Dedifferentiated amniotic fluid mesenchymal stem cell (primary cell): ENCODE data around the gene SIN3A.
"Not testable (repeated sequence)": the region's sequence is repeated elsewhere in the genome, so short reads cannot be mapped to it uniquely, and the experiment has no call there.

Experiments
- DNase-seq: peaks from one replicate; pipeline ENCODE4 v3.0.0-alpha.2; 2016; ENCODE audit errors: extremely low spot score

SIN3A gene

GRCh38 chr15:75450307-75451201 lies 936 bp downstream of the SIN3A start:
- DNase-seq, result peak; percentile 96

- no peak for DNase-seq
These were observed 1.7 kb downstream of the SIN3A start for GRCh38 chr15:75449585-75450306.

GRCh38 chr15:75448171-75448570 lies 3.3 kb downstream of the SIN3A start:
- DNase-seq, result not testable (repeated sequence)

GRCh38 chr15:75446151-75446550 lies 5.3 kb downstream of the SIN3A start:
- DNase-seq, result no peak

- not testable (repeated sequence) for DNase-seq
These were observed 6.2 kb downstream of the SIN3A start for GRCh38 chr15:75445324-75445723.

- peak; percentile 69 for DNase-seq
These were observed 7.5 kb downstream of the SIN3A start for GRCh38 chr15:75443972-75444453.

- no peak for DNase-seq
These were observed 13.8 kb downstream of the SIN3A start for GRCh38 chr15:75437721-75438120.

- no peak for DNase-seq
These were observed 14.6 kb downstream of the SIN3A start for GRCh38 chr15:75436881-75437280.

- DNase-seq, result no peak
These were observed 19.8 kb downstream of the SIN3A start for GRCh38 chr15:75431682-75432081.

- no peak for DNase-seq
These were observed 20.2 kb downstream of the SIN3A start for GRCh38 chr15:75431270-75431669.

GRCh38 chr15:75430259-75430658 lies 21.2 kb downstream of the SIN3A start:
- no peak for DNase-seq

GRCh38 chr15:75428152-75428551 lies 23.3 kb downstream of the SIN3A start:
- DNase-seq, result no peak

GRCh38 chr15:75425966-75426500 lies 25.5 kb downstream of the SIN3A start:
- DNase-seq, result no peak

- DNase-seq, result no peak
These were observed 28.9 kb downstream of the SIN3A start for GRCh38 chr15:75422554-75422953.

- no peak for DNase-seq
These were observed 30.8 kb downstream of the SIN3A start for GRCh38 chr15:75420698-75421097.

- DNase-seq, result no peak
These were observed 34.9 kb downstream of the SIN3A start for GRCh38 chr15:75416584-75416983.

- DNase-seq, result no peak
These were observed 41.3 kb downstream of the SIN3A start for GRCh38 chr15:75410196-75410595.

- no peak for DNase-seq
These were observed 44.4 kb downstream of the SIN3A start for GRCh38 chr15:75407083-75407482.

GRCh38 chr15:75403892-75404291 lies 47.6 kb downstream of the SIN3A start:
- DNase-seq, result no peak

- DNase-seq, result no peak
These were observed 54.0 kb downstream of the SIN3A start for GRCh38 chr15:75397494-75397893.

- no peak for DNase-seq
These were observed 61.6 kb downstream of the SIN3A start for GRCh38 chr15:75389791-75390382.

- not testable (repeated sequence) for DNase-seq
These were observed 67.5 kb downstream of the SIN3A start for GRCh38 chr15:75383986-75384385.
